Right lobe of liver (tissue), 6 donors: ENCODE measurements around the gene SBF2. TPM values are rescaled to one million over a fixed set of nuclear protein-coding genes. Genes with fewer than 3 reads are reported as not detected.

ENCODE experiments used
- ATAC-seq, 4 donors: fragments of 200-7000 bp; cut with Tn5 transposase; one replicate each; pipeline ENCODE4 v1.9.1; 2020; ENCODE audit warnings: mild to moderate bottlenecking in 4 of 4, moderate library complexity in 4 of 4
- DNase-seq, 3 donors: peaks; one replicate each; pipeline ENCODE4 v3.0.0-alpha.2; 2020
- H3K27ac ChIP-seq, 3 donors: fragments of 200-600 bp; one replicate each; pipeline ENCODE4 v1.8.0; 2022
- H3K27me3 ChIP-seq, 2 donors: fragments of 200-600 bp; one replicate each; pipeline ENCODE4 v1.8.0; 2022
- H3K36me3 ChIP-seq, 4 donors: fragments of 200-600 bp; sonication (generic) in 1 of 4; one replicate each; pipeline versions ENCODE4 v1.5.1 to v1.8.0; 2017 to 2022; ENCODE audit warnings: control low read depth in 1 of 4
- H3K4me1 ChIP-seq, 4 donors: fragments of 200-600 bp; sonication (generic) in 1 of 4; one replicate each; pipeline versions ENCODE4 v1.5.1 to v1.8.0; 2017 to 2022; ENCODE audit warnings: control low read depth in 1 of 4
- H3K4me3 ChIP-seq, 3 donors: fragments of 200-600 bp; one replicate each; pipeline ENCODE4 v1.8.0; 2022
- H3K9me3 ChIP-seq, 4 donors: fragments of 200-600 bp; sonication (generic) in 1 of 4; one replicate each; pipeline versions ENCODE4 v1.5.1 to v1.8.0; 2017 to 2022; ENCODE audit warnings: control low read depth in 1 of 4
- POLR2A ChIP-seq: fragments of 450-650 bp; IDR thresholded peaks from one replicate; pipeline ENCODE4 v1.6.1; 2017; ENCODE audit warnings: antibody characterized with exemption, mild to moderate bottlenecking
- WGBS: methylation state at CpG from one replicate; pipeline ENCODE4 v1.1.6; 2018; ENCODE audit warnings: low coverage, low lambda C conversion rate; ENCODE audit not compliant: insufficient coverage; ENCODE audit errors: missing lambda C conversion rate; 5-methylcytosine and 5-hydroxymethylcytosine counted together
- intact Hi-C, 2 donors: fragments of 100-400 bp; cut with DNase I; formaldehyde crosslinking; loops; one replicate each; pipeline versions ENCODE4 v1.11.2 to v1.14.1; 2022
- total RNA-seq, 6 experiments: library from RNA; depleted of rRNA in 2 of 6; stranded (reverse); fragments of >200 nt in 2 of 6; fragmentation: NEBNext Ultra II Directional in 3 of 6; extraction: Animal tissue kit (Norgen Biotek cat#: 25700) in 3 of 6; gene quantifications; one replicate each; pipeline versions ENCODE4 v1.1.0 to v1.2.4, GENCODE V29; 2016 to 2023
- TF ChIP-seq, protein P1 (sequence below), 4 donors: fragments of 200-600 bp in 3 of 4; fragments of 450-650 bp in 1 of 4; IDR thresholded peaks; one replicate each; pipeline versions ENCODE4 v1.5.1 to v1.8.0; 2016 to 2022; ENCODE audit warnings: antibody characterized with exemption in 4 of 4, mild to moderate bottlenecking in 2 of 4
- donor health status: DM: no; HTN: yes; CAD: no.
- donor health status: DM: no; HTN: no; CAD: no.
- donor health status: DM: no; HTN: no; CAD: no.
- donor health status: DM: no; HTN: yes; CAD: no.
- donor health status: DM: no; HTN: yes; CAD: no.

The SBF2 gene
- total RNA-seq, 6 experiments from 2014 or later = 13.7 to 28.4 (median 21.3) TPM

GRCh38 chr11:10285148-10285802, 8.7 kb downstream of the SBF2 start:
- H3K27ac ChIP-seq = peak overlapping the region; percentile 38 to 74 (median 60)
- TF ChIP-seq POLR2A = peak; percentile 69
- TF ChIP-seq, protein P1, sequence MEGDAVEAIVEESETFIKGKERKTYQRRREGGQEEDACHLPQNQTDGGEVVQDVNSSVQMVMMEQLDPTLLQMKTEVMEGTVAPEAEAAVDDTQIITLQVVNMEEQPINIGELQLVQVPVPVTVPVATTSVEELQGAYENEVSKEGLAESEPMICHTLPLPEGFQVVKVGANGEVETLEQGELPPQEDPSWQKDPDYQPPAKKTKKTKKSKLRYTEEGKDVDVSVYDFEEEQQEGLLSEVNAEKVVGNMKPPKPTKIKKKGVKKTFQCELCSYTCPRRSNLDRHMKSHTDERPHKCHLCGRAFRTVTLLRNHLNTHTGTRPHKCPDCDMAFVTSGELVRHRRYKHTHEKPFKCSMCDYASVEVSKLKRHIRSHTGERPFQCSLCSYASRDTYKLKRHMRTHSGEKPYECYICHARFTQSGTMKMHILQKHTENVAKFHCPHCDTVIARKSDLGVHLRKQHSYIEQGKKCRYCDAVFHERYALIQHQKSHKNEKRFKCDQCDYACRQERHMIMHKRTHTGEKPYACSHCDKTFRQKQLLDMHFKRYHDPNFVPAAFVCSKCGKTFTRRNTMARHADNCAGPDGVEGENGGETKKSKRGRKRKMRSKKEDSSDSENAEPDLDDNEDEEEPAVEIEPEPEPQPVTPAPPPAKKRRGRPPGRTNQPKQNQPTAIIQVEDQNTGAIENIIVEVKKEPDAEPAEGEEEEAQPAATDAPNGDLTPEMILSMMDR (IDR thresholded peaks at IDR 0.05) = peak in 1 of 4 donors; percentile 5
- DNase-seq (no peak), ATAC-seq (peak; percentile 69 to 82 (median 77))
- WGBS = 31% methylated on average over 4 of the region's 4 CpGs
- H3K36me3 ChIP-seq = no peaks in the 10 kb centered on the region
- intact Hi-C loops = no loop called here
- no peaks in the 10 kb centered on the region for H3K27me3 ChIP-seq
- no peaks in the 10 kb centered on the region for H3K9me3 ChIP-seq
- H3K4me1 ChIP-seq = peaks cover 0 to 27% (median 3%) of the 10 kb centered on the region in 4 donors
- H3K4me3 ChIP-seq = peak overlapping the region in 1 of 3 donors; percentile 11

- Histone ChIP-seq H3K36me3 (no peaks in the 10 kb centered on the region), H3K27ac (no peak overlapping the region), H3K4me1 (peaks cover 0 to 27% (median 3%) of the 10 kb centered on the region in 4 donors), H3K9me3 (no peaks in the 10 kb centered on the region), H3K4me3 (no peak overlapping the region), H3K27me3 (no peaks in the 10 kb centered on the region)
- WGBS = 42% methylated on average over 1 of the region's 1 CpG
- ATAC-seq (no peak), DNase-seq (no peak)
- TF ChIP-seq, protein P1 (IDR thresholded peaks at IDR 0.05) = no peak
- no peak for TF ChIP-seq POLR2A
- intact Hi-C loops = no loop called here
These were observed 10.0 kb downstream of the SBF2 start for GRCh38 chr11:10283991-10284390.

- Histone ChIP-seq H3K4me3 (no peak overlapping the region), H3K9me3 (no peaks in the 10 kb centered on the region), H3K27me3 (no peaks in the 10 kb centered on the region), H3K36me3 (no peaks in the 10 kb centered on the region), H3K27ac (no peak overlapping the region), H3K4me1 (peaks cover 0 to 27% (median 3%) of the 10 kb centered on the region in 4 donors)
- DNase-seq = no peak
- ATAC-seq = peak; percentile 64 to 77 (median 70)
- TF ChIP-seq, protein P1 (IDR thresholded peaks at IDR 0.05) = no peak
- no peak for TF ChIP-seq POLR2A
- intact Hi-C loops = no loop called here
These were observed 11.9 kb downstream of the SBF2 start for GRCh38 chr11:10282117-10282516.

DNA sequence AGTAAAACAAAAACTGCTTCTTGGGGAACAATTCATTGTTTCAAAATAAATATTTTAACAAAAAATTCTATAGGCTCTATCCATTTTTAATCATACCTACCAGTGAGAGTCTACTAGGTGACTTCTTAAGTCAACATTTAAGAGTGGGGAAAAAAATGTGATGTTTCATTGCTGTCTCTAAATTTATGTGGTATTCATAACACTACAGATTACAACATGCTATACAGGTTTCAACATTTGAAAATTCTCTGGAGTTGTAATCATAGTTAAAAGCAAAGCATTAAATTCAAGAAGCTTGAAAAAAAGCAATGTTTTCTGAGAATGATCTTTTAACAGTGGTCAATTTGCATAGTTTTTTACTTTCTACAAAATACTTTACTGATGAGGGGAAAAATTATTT, 18.3 kb downstream of the SBF2 start:
- H3K36me3 ChIP-seq = no peaks in the 10 kb centered on the region
- H3K4me3 ChIP-seq = no peak overlapping the region
- no peak for ATAC-seq
- H3K27me3 ChIP-seq = no peaks in the 10 kb centered on the region
- no peak overlapping the region for H3K27ac ChIP-seq
- intact Hi-C loops = no loop called here
- TF ChIP-seq, protein P1 (IDR thresholded peaks at IDR 0.05) = no peak
- no peak for TF ChIP-seq POLR2A
- H3K9me3 ChIP-seq = no peaks in the 10 kb centered on the region
- H3K4me1 ChIP-seq = peaks cover 0 to 5% (median 0%) of the 10 kb centered on the region in 4 donors
- DNase-seq = no peak

GRCh38 chr11:10274726-10275125, 19.3 kb downstream of the SBF2 start:
- Histone ChIP-seq H3K27me3 (no peaks in the 10 kb centered on the region), H3K4me1 (peaks cover 0 to 5% (median 0%) of the 10 kb centered on the region in 4 donors), H3K27ac (no peak overlapping the region), H3K4me3 (no peak overlapping the region), H3K9me3 (no peaks in the 10 kb centered on the region), H3K36me3 (no peaks in the 10 kb centered on the region)
- intact Hi-C loops = no loop called here
- TF ChIP-seq, protein P1 (IDR thresholded peaks at IDR 0.05) = no peak
- no peak for TF ChIP-seq POLR2A
- no peak for DNase-seq
- no peak for ATAC-seq
- 100% methylated on average over 1 of the region's 1 CpG for WGBS
